Measurements from ENCODE around the gene GPD1.
"Not testable (repeated sequence)": the region's sequence is repeated elsewhere in the genome, so short reads cannot be mapped to it uniquely, and the experiment has no call there.

Gene GPD1

GRCh38 chr12:50132505-50133135 lies 28.8 kb downstream of the GPD1 start:
- peak; percentile 62 for TF ChIP-seq CTCF (conservative IDR thresholded peaks at IDR 0.05; ENCODE audit: control insufficient read depth, insufficient read depth, low read depth, low read length)
- no peak overlapping the region for H3K4me3 ChIP-seq (ENCODE audit: control insufficient read depth, low read depth, low read length)
- peak; percentile 76 for DNase-seq (ENCODE audit: low read depth)

GRCh38 chr12:50142993-50143392 lies 39.2 kb downstream of the GPD1 start:
- H3K4me3 ChIP-seq (ENCODE audit: control insufficient read depth, low read depth, low read length), result no peak overlapping the region
- DNase-seq (ENCODE audit: low read depth), result no peak
- no peak for TF ChIP-seq CTCF (conservative IDR thresholded peaks at IDR 0.05; ENCODE audit: control insufficient read depth, insufficient read depth, low read depth, low read length)

- H3K4me3 ChIP-seq (ENCODE audit: control insufficient read depth, low read depth, low read length), result no peak overlapping the region
- DNase-seq (ENCODE audit: low read depth), result no peak
- TF ChIP-seq CTCF (conservative IDR thresholded peaks at IDR 0.05; ENCODE audit: control insufficient read depth, insufficient read depth, low read depth, low read length), result no peak
Measured at GRCh38 chr12:50145439-50145838, 41.6 kb downstream of the GPD1 start.

- no peak for TF ChIP-seq CTCF (conservative IDR thresholded peaks at IDR 0.05; ENCODE audit: control insufficient read depth, insufficient read depth, low read depth, low read length)
- no peak overlapping the region for H3K4me3 ChIP-seq (ENCODE audit: control insufficient read depth, low read depth, low read length)
- DNase-seq (ENCODE audit: low read depth), result no peak
Measured at GRCh38 chr12:50147281-50147680, 43.5 kb downstream of the GPD1 start.

GRCh38 chr12:50148011-50148410 lies 44.2 kb downstream of the GPD1 start:
- DNase-seq (ENCODE audit: low read depth); H3K4me3 ChIP-seq (ENCODE audit: control insufficient read depth, low read depth, low read length): not testable (repeated sequence)

- no peak overlapping the region for H3K4me3 ChIP-seq (ENCODE audit: control insufficient read depth, low read depth, low read length)
- DNase-seq (ENCODE audit: low read depth), result no peak
- no peak for TF ChIP-seq CTCF (conservative IDR thresholded peaks at IDR 0.05; ENCODE audit: control insufficient read depth, insufficient read depth, low read depth, low read length)
Measured at GRCh38 chr12:50149311-50149710, 45.5 kb downstream of the GPD1 start.

- no peak overlapping the region for H3K4me3 ChIP-seq (ENCODE audit: control insufficient read depth, low read depth, low read length)
- no peak for TF ChIP-seq CTCF (conservative IDR thresholded peaks at IDR 0.05; ENCODE audit: control insufficient read depth, insufficient read depth, low read depth, low read length)
- DNase-seq (ENCODE audit: low read depth), result peak; percentile 49
Measured at GRCh38 chr12:50151047-50151687, 47.4 kb downstream of the GPD1 start.

- DNase-seq (ENCODE audit: low read depth); H3K4me3 ChIP-seq (ENCODE audit: control insufficient read depth, low read depth, low read length): not testable (repeated sequence)
Measured at GRCh38 chr12:50154947-50155346, 51.1 kb downstream of the GPD1 start.
